Measurements from ENCODE around the gene CERCAM. TPM values are rescaled to one million over a fixed set of nuclear protein-coding genes. Genes with fewer than 3 reads are reported as not detected.
"Not testable (repeated sequence)": the region's sequence is repeated elsewhere in the genome, so short reads cannot be mapped to it uniquely, and the experiment has no call there.

CERCAM gene
- total and polyA plus RNA-seq, 4 donors: 1.1 to 2.9 (median 1.8) TPM

DNA sequence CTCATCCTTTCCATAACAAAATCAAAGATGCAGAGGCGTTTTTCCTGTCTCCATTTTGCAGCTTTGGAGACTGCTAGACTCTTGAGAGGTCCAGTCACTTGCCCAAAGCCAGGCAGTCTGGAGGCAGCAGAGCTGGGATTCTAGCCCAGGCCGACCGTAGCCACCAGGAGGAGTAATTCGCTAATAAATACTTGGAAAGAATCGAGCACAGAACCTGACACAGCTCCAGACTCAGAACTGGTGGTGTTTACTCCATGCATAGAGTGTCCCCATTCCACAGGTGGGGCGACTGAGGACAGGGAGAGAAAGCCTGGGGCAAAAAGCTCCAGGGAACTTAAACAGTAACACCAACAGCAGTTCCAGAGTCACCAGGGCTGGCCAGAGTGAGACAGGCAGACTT lies 10.7 kb upstream of the CERCAM start (continued):
- TF ChIP-seq, protein P1, sequence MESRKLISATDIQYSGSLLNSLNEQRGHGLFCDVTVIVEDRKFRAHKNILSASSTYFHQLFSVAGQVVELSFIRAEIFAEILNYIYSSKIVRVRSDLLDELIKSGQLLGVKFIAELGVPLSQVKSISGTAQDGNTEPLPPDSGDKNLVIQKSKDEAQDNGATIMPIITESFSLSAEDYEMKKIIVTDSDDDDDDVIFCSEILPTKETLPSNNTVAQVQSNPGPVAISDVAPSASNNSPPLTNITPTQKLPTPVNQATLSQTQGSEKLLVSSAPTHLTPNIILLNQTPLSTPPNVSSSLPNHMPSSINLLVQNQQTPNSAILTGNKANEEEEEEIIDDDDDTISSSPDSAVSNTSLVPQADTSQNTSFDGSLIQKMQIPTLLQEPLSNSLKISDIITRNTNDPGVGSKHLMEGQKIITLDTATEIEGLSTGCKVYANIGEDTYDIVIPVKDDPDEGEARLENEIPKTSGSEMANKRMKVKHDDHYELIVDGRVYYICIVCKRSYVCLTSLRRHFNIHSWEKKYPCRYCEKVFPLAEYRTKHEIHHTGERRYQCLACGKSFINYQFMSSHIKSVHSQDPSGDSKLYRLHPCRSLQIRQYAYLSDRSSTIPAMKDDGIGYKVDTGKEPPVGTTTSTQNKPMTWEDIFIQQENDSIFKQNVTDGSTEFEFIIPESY (IDR thresholded peaks at IDR 0.05): no peak

DNA sequence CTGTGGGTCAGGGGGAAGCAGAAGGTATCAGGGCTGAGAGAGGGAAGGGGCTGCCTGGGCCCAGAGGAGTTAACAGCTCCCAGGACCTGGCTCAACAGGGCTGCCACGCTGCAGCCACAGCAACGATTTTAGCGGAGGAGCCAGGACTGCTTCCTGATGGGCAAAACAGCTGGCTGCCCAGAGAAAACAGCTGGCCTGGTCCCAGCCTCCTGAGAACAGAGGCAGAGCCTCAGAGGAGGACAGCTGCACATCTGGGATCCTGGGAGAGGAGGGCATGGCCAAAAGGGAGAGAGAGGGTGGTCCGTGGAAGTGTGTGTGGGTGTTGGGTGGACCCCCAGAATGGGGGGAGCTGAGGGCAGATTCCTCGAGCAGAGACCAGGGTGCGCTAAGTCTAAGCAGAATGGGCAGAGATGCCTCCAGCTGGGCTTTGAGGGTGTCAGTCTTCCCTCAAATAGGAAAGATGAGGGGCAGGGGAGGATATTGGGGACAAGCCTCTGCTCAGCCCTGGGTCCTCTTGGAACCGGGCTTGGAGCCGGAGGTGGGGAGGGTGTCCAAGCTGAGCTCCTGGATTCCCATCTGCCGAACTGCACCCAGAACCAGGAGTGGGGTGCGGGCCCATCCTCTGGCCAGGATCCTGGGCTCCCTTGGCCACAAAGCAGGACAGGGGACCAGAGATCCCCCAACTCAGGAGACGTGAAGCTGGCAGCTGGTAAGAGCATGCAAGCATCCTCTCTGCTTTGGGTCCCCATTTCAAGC lies 9.1 kb upstream of the CERCAM start:
- Histone ChIP-seq H3K9ac (ENCODE audit: low read depth in 1 of 2, low read length in 2 of 2) (no peak overlapping the region), H3K27ac (ENCODE audit: low read depth in 1 of 2, low read length in 2 of 2) (no peak overlapping the region), H3K4me1 (ENCODE audit: control insufficient read depth in 4 of 4, insufficient read depth in 4 of 4, low read length in 3 of 4) (no peaks in the 10 kb centered on the region), H3K27me3 (ENCODE audit: control insufficient read depth in 4 of 4, insufficient read depth in 4 of 4, low read length in 3 of 4) (peaks cover 0 to 9% (median 1%) of the 10 kb centered on the region in 4 donors), H3K9me3 (ENCODE audit: control insufficient read depth in 4 of 4, low read length in 3 of 4) (no peaks in the 10 kb centered on the region), H3K36me3 (ENCODE audit: control insufficient read depth in 4 of 4, insufficient read depth in 3 of 4, low read depth in 1 of 4, low read length in 3 of 4) (no peaks in the 10 kb centered on the region), H3K4me3 (ENCODE audit: low read depth in 1 of 3, low read length in 3 of 3) (no peak overlapping the region)
- DNase-seq (ENCODE audit: low spot score): no peak
- 56% methylated on average over 11 of the region's 11 CpGs for WGBS
- no peak for TF ChIP-seq RXRA (IDR thresholded peaks at IDR 0.05)

DNA sequence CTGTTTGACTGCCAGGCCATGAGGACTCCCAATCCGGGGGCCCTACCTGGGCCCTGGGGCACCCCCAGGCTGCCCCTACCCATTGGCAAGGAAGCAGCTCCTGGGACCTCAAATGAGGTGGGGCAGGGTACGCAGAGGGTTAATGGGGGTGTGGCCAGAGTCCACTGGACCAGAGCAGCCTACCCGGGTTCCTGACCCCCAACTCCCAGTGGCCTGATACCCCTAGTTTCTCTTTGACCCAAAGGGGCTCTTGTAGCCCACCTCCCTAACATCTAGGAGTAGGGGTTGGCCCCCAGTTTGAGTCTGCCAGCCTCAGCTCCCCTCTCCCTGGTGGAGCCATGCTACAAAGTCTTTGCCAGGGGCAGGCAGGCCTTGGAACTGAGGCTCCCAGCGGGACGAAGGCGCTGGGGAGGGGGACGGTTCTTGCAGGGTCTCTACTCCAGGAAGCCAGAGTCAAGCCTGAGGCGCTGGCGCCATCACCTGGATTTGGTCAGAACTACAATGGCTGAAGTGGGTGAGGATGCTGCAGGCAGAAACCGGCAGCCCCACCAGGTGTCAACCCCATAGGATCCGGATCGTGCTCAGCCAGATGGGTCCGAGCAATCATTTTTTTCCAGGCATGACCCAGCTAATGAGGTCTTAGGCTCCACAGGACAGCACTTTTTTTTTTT lies 8.4 kb upstream of the CERCAM start:
- no peak overlapping the region for H3K9ac ChIP-seq (ENCODE audit: low read depth in 1 of 2, low read length in 2 of 2)
- H3K27me3 ChIP-seq (ENCODE audit: control insufficient read depth in 4 of 4, insufficient read depth in 4 of 4, low read length in 3 of 4): peaks cover 0 to 9% (median 1%) of the 10 kb centered on the region in 4 donors
- no peak overlapping the region for H3K27ac ChIP-seq (ENCODE audit: low read depth in 1 of 2, low read length in 2 of 2)
- no peaks in the 10 kb centered on the region for H3K36me3 ChIP-seq (ENCODE audit: control insufficient read depth in 4 of 4, insufficient read depth in 3 of 4, low read depth in 1 of 4, low read length in 3 of 4)
- TF ChIP-seq, protein P2, sequence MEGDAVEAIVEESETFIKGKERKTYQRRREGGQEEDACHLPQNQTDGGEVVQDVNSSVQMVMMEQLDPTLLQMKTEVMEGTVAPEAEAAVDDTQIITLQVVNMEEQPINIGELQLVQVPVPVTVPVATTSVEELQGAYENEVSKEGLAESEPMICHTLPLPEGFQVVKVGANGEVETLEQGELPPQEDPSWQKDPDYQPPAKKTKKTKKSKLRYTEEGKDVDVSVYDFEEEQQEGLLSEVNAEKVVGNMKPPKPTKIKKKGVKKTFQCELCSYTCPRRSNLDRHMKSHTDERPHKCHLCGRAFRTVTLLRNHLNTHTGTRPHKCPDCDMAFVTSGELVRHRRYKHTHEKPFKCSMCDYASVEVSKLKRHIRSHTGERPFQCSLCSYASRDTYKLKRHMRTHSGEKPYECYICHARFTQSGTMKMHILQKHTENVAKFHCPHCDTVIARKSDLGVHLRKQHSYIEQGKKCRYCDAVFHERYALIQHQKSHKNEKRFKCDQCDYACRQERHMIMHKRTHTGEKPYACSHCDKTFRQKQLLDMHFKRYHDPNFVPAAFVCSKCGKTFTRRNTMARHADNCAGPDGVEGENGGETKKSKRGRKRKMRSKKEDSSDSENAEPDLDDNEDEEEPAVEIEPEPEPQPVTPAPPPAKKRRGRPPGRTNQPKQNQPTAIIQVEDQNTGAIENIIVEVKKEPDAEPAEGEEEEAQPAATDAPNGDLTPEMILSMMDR (IDR thresholded peaks at IDR 0.05; ENCODE audit: low read depth, low read length, missing input control): peak; percentile 44
- TF ChIP-seq, protein P3, sequence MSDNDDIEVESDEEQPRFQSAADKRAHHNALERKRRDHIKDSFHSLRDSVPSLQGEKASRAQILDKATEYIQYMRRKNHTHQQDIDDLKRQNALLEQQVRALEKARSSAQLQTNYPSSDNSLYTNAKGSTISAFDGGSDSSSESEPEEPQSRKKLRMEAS (IDR thresholded peaks at IDR 0.05): no peak
- TF ChIP-seq RAD21 (IDR thresholded peaks at IDR 0.05): peak; percentile 63 to 74
- 14% methylated on average over 13 of the region's 13 CpGs for WGBS
- peak; percentile 58 for DNase-seq (ENCODE audit: low spot score)
- no peaks in the 10 kb centered on the region for H3K9me3 ChIP-seq (ENCODE audit: control insufficient read depth in 4 of 4, low read length in 3 of 4)
- no peak overlapping the region for H3K4me3 ChIP-seq (ENCODE audit: low read depth in 1 of 3, low read length in 3 of 3)
- no peaks in the 10 kb centered on the region for H3K4me1 ChIP-seq (ENCODE audit: control insufficient read depth in 4 of 4, insufficient read depth in 4 of 4, low read length in 3 of 4)

DNA sequence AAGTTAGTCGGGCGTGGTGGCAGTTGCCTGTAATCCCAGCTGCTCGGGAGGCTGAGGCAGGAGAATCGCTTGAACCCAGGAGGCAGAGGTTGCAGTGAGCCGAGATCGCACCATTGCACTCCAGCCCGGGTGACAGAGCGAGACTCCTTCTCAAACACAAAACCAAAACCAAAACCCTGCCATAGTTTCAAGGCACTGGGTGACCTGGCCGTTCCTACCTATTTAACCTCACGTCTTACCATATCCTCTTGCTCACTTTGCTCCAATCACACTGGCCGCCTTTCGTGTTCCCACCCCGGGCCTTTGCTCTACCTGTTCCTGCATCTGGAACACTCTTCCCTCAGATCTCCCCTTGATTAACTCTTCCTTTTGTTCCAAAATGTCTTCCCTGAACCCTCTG lies 6.9 kb upstream of the CERCAM start:
- not testable (repeated sequence) for H3K4me3 ChIP-seq (ENCODE audit: low read depth in 1 of 3, low read length in 3 of 3); DNase-seq (ENCODE audit: low spot score); H3K9me3 ChIP-seq (ENCODE audit: control insufficient read depth in 4 of 4, low read length in 3 of 4); H3K27ac ChIP-seq (ENCODE audit: low read depth in 1 of 2, low read length in 2 of 2); H3K9ac ChIP-seq (ENCODE audit: low read depth in 1 of 2, low read length in 2 of 2); H3K36me3 ChIP-seq (ENCODE audit: control insufficient read depth in 4 of 4, insufficient read depth in 3 of 4, low read depth in 1 of 4, low read length in 3 of 4); H3K4me1 ChIP-seq (ENCODE audit: control insufficient read depth in 4 of 4, insufficient read depth in 4 of 4, low read length in 3 of 4); H3K27me3 ChIP-seq (ENCODE audit: control insufficient read depth in 4 of 4, insufficient read depth in 4 of 4, low read length in 3 of 4)
- WGBS: 85% methylated on average over 13 of the region's 13 CpGs

Measured in liver (tissue), 9 donors.